Activated T-cell treated with anti-CD3 and anti-CD28 coated beads, Interleukin-2, amount 50 U/mL, for 1 hour (primary cell): ENCODE results near the gene GNA14.
"Not testable (repeated sequence)": the region's sequence is repeated elsewhere in the genome, so short reads cannot be mapped to it uniquely, and the experiment has no call there.

Source experiments
- DNase-seq: peaks from one replicate; pipeline ENCODE4 v3.0.0-alpha.2; 2020

GNA14 gene

GRCh38 chr9:77640741-77641580 lies 7.2 kb downstream of the GNA14 start:
- no peak for DNase-seq

- DNase-seq, result no peak
Measured at GRCh38 chr9:77632652-77633051, 15.5 kb downstream of the GNA14 start.

DNA sequence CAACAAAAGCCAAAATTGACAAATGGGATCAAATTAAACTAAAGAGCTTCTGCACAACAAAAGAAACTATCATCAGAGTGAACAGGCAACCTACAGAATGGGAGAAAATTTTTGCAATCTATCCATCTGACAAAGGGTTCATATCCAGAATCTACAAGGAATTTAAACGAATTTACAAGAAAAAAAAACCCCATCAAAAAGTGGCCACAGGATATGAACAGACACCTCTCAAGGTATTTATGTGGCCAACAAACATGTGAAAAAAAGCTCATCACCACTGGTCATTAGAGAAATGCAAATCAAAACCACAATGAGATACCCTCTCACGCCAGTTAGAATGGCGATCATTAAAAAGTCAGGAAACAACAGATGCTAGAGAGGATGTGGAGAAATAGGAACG lies 19.3 kb downstream of the GNA14 start:
- DNase-seq, result not testable (repeated sequence)

DNA sequence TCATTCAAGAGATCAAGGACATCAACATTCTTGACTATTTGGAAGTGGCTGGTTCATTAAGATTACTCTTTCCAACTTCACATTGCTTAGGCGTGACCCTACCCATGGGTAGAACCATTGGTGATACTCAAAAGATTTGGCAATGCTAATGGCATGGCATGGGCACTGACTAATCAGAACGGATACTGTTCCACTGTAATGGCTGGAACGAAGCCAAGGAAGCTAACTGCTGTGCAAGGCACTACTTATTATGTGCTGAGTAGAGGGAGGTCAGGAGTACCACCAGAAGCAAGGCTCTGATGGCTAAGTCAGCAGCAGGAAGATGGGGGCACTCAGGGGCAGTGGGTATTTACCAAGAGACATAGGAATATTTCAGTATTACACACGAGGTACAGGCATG lies 31.9 kb downstream of the GNA14 start:
- DNase-seq, result no peak

- no peak for DNase-seq
Measured at GRCh38 chr9:77614645-77615044, 33.5 kb downstream of the GNA14 start.

DNA sequence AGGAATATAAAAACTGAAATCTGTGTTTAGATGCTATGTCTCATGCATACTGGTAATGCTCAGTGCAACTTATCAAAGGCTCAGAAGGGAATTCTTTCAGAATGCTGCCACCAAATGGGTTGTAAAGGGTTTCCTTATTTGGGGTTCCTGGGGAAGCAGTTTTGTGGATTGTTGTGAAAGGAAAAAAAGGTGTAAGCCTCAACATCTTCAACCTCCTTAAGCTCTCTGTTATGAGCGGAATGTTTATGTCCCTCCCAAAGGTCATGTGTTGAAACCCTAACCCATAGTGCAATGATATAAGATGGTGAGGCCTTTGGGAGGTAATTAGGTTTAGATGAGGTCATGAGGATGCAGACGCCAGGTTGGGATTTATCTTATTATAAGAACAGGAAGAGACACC lies 41.6 kb downstream of the GNA14 start:
- no peak for DNase-seq

GRCh38 chr9:77605449-77606220 lies 42.5 kb downstream of the GNA14 start:
- no peak for DNase-seq

DNA sequence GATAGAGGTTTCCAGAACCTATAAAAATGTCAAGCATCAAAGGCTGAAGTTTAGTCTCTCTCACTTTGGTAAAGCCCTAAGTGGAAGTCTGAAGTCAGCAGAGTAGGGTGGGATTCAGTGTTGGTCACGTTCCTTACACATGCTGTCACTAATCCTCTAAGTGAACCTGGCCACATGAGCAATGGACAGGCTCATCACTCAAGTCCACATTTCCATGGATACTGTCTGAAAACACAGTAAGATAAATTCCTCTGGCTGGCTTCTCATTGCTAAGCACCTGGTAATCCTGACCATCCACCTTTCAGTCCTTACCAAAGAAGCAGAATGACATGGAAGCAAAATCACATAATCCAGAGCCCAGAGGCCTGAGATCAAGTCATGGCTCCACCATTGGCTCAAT lies 43.8 kb downstream of the GNA14 start:
- DNase-seq, result no peak

GRCh38 chr9:77602852-77603251 lies 45.3 kb downstream of the GNA14 start:
- no peak for DNase-seq

DNA sequence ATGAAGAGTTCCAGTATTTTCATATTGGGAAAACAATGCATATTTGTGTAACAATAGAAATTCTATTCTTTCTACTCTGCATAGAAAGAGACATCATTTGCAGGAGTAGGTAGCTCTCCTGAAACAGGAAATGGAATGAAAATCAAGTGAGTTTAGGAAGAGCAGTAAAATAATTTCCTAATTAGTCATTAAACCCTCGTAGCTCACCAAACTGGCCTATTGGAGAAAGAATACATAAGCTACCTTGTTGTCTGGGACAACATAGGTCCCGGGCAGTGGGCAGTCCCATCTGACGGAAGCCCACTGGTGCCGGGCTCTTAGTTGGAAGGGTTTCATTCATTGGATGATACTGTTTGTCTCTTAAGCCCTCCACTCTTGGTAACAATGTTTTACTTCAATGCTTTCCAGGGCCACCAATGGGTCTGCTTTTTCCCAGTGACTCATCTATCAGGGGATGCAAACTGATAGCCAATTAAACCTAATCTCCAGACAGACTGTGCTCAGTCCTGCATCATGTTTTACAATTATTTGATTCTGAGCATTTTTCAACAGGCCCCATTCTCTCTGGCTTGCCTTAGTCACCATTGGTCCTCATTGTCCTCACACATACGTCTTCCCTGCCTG lies 46.5 kb downstream of the GNA14 start:
- DNase-seq, result no peak

DNA sequence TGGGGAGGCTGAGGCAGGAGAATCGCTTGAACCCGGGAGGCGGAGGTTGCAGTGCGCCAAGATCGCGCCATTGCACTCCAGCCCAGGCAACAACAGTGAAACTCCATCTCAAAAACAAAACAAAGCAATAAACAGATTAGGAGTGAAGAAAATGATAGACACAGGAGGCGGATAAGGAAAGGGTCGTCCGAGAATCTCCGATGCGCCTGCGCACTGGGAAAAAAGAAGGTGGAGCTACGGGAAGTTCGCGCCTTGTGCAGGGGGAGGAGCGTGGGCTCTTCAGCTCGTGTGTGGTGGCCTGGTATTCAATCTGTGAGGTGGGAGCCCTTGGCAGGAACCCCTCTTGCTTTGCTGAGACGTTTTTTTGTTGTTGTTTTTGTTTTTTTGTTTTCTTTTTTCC lies 47.3 kb downstream of the GNA14 start:
- DNase-seq, result no peak

DNA sequence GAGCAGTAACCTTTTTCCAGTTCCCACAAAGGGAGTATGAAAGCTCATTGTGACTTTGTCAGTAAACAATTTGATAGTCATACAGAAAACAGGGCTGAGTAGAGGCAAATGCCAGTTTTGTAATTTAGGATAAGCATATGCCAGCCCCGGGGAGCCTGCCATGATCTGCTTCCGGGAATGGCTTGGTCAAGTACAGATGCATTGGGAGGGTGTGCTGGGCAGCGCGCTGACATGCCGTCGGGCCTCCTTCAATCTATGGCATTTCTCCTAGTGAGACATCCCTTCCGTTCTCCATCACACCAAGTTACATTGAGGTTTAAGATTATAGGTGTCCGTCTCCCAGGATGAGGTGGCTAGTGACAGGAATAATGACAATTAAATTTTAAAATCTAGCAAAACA lies 48.6 kb downstream of the GNA14 start:
- no peak for DNase-seq

GRCh38 chr9:77598991-77599390 lies 49.1 kb downstream of the GNA14 start:
- no peak for DNase-seq

GRCh38 chr9:77598524-77598923 lies 49.6 kb downstream of the GNA14 start:
- DNase-seq, result no peak

DNA sequence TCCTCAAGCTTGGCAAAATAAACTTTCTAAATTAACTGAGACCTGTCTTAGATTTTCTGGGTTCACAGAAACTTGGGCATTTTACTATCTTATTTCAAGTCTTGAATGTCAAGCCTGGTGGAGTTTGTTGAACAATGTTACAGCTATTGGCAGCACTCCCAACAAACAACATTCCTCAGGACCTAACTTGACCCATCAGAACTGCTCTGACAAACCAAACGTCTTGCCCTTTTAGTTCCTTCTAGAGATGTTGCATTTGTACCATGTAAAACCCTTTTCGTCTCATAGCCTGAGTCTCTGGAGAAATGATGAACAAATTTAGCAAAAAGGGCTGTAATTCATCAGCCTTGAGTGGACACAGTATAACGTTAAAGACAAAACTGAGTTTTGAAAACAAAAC lies 51.1 kb downstream of the GNA14 start:
- no peak for DNase-seq

DNA sequence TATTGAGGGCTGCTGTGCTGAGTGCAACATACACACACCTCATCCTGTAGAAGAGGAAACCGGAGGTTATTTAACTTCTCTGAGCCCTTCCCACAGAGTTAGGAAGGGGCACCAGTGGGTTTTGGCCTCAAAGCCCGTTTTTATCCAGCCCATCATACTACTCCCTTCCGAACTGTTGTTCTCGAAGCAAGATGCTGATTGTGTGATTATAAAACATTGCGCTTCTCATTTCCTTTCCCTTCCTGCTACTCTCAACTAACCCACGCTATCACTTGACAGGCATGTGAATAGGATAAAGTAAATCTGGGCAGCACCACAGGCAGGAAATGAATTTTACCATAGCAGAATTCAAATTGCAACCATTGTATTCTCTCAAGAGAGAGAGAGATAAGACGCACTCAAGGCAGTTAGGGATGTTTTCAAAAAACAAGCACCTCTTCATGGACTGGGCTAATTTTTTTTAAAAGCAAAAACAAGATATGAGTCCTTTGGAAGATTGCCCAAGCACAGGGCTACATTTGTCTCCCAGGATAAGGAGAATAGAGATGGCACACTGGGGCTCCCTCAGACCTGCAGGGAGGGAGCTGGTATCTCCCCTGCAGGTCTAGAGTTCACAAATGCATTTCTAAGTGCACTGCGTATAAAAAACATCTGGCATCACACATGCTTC lies 52.6 kb downstream of the GNA14 start:
- DNase-seq, result no peak

GRCh38 chr9:77594963-77595362 lies 53.2 kb downstream of the GNA14 start:
- DNase-seq, result no peak

GRCh38 chr9:77593528-77593927 lies 54.6 kb downstream of the GNA14 start:
- DNase-seq, result no peak

DNA sequence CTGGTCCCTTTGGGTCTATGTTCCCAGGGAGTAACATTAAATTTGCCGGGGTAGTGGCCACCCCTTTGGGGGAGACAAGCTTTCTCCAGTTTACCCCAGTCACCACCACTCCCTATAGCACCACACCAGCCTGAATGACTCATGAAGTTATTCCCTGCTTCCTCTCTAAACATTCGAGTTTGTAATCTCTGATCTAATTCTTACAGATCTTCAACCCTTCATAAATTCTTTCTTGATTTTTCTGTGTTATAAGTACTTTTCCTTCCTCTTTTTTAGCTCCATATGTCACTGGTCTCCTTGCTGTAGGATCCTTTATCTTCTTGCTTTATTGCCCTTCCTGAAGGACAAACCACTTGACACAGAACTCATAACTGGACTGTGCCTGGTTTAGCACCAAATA lies 55.6 kb downstream of the GNA14 start:
- no peak for DNase-seq

GRCh38 chr9:77589046-77589795 lies 58.9 kb downstream of the GNA14 start:
- no peak for DNase-seq

- no peak for DNase-seq
Measured at GRCh38 chr9:77588271-77588937, 59.7 kb downstream of the GNA14 start.

DNA sequence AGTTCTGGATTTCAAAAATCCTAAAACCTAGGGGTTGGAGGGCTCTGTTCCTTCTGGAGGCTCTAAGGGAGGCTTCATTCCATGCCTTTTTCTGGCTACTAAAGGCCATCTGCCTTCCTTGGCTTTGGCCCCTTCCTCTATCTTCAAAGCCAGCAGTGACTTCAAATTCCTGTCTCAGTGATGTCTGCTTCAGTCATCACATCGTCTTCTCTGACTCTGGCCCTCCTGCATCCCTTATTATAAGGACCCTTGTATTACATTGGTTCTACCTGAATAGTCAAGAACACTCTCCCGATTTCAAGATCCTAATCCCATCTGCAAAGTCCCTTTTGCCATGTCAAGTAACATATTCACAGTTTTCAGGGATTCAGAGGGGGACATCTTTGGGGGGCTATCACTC lies 60.3 kb downstream of the GNA14 start:
- no peak for DNase-seq
